Adrenal gland (tissue), 5 donors: ENCODE measurements around the gene RGS12.

Source experiments
- CTCF ChIP-seq, 6 experiments: fragments of 450-650 bp in 4 of 6; fragments of 200-600 bp in 2 of 6; sonication (generic) in 1 of 6; IDR thresholded peaks; 1 replicate in 5 of 6; 2 replicates in 1 of 6; pipeline versions ENCODE4 v1.5.1 to v1.8.0; 2016 to 2021; ENCODE audit warnings: antibody characterized with exemption in 6 of 6, mild to moderate bottlenecking in 2 of 6, moderate library complexity in 1 of 6
- POLR2A ChIP-seq, 2 donors: fragments of 450-650 bp; IDR thresholded peaks; one replicate each; pipeline ENCODE4 v1.6.1; 2017; ENCODE audit warnings: antibody characterized with exemption in 2 of 2, mild to moderate bottlenecking in 2 of 2, moderate library complexity in 1 of 2
- donor health status: DM: no; HTN: no; CAD: no.

- TF ChIP-seq CTCF (IDR thresholded peaks at IDR 0.05) (no peak), POLR2A (IDR thresholded peaks at IDR 0.05) (no peak)
Measured at GRCh38 chr4:3308691-3309090, 15.9 kb downstream of the RGS12 start.
